Stimulated activated CD4-positive, alpha-beta T cell treated with anti-CD3 and anti-CD28 coated beads, Interleukin-4, amount 100 ng/mL, for 1 hour (primary cell): ENCODE measurements around the gene AGAP3.

ENCODE experiments used
- DNase-seq: peaks from one replicate; pipeline ENCODE4 v3.0.0-alpha.2; 2020

Gene AGAP3

GRCh38 chr7:151057989-151058780, 28.1 kb upstream of the AGAP3 start:
- peak; percentile 95 for DNase-seq

- DNase-seq, result no peak
These were observed 27.4 kb upstream of the AGAP3 start for GRCh38 chr7:151058781-151059366.

GRCh38 chr7:151059367-151060112, 26.7 kb upstream of the AGAP3 start, which contains the start of gene SLC4A2:
SLC4A2 (plus strand) TSS chr7:151059589; CDS start chr7:151061988, 2,399 bp downstream.
- peak; percentile 73 for DNase-seq

GRCh38 chr7:151060113-151060415, 26.2 kb upstream of the AGAP3 start:
- DNase-seq, result no peak

GRCh38 chr7:151060416-151061212, 25.7 kb upstream of the AGAP3 start:
- no peak for DNase-seq

GRCh38 chr7:151061213-151062110, 24.8 kb upstream of the AGAP3 start:
- no peak for DNase-seq

GRCh38 chr7:151062111-151062398, 24.2 kb upstream of the AGAP3 start:
- DNase-seq, result no peak

- DNase-seq, result no peak
These were observed 23.7 kb upstream of the AGAP3 start for GRCh38 chr7:151062399-151063211.

GRCh38 chr7:151063212-151063561, 23.1 kb upstream of the AGAP3 start:
- no peak for DNase-seq

GRCh38 chr7:151064454-151064853, 21.8 kb upstream of the AGAP3 start:
- DNase-seq, result no peak

- DNase-seq, result no peak
These were observed 21.3 kb upstream of the AGAP3 start for GRCh38 chr7:151064993-151065392.

- DNase-seq, result no peak
These were observed 20.8 kb upstream of the AGAP3 start for GRCh38 chr7:151065516-151065915.

- DNase-seq, result no peak
These were observed 19.9 kb upstream of the AGAP3 start for GRCh38 chr7:151066273-151066974.

- no peak for DNase-seq
These were observed 18.1 kb upstream of the AGAP3 start for GRCh38 chr7:151068069-151068773.

- DNase-seq, result no peak
These were observed 16.3 kb upstream of the AGAP3 start for GRCh38 chr7:151069841-151070573.

GRCh38 chr7:151070574-151070960, 15.7 kb upstream of the AGAP3 start:
- no peak for DNase-seq

GRCh38 chr7:151071032-151071866, 15.0 kb upstream of the AGAP3 start:
- DNase-seq, result no peak

- DNase-seq, result no peak
These were observed 12.3 kb upstream of the AGAP3 start for GRCh38 chr7:151073990-151074389.
